HG03460 (cell line): Measurements from ENCODE around the gene PPM1E.
"Not testable (repeated sequence)": the region's sequence is repeated elsewhere in the genome, so short reads cannot be mapped to it uniquely, and the experiment has no call there.

Experiments
- ATAC-seq: cut with Tn5 transposase; IDR thresholded peaks from one replicate; pipeline ENCODE4 v1.9.1; 2021; ENCODE audit not compliant: unreplicated experiment

PPM1E gene

GRCh38 chr17:58755577-58756245 lies at the start of gene PPM1E:
Gene PPM1E (plus strand): TSS chr17:58755854.
- ATAC-seq: no peak

GRCh38 chr17:58706351-58707140 lies 49.1 kb upstream of the PPM1E start:
- no peak for ATAC-seq

GRCh38 chr17:58710948-58711552 lies 44.6 kb upstream of the PPM1E start:
- ATAC-seq: no peak

GRCh38 chr17:58722274-58722673 lies 33.4 kb upstream of the PPM1E start:
- ATAC-seq: no peak

GRCh38 chr17:58722696-58723095 lies 33.0 kb upstream of the PPM1E start:
- no peak for ATAC-seq

- ATAC-seq: no peak
Measured at GRCh38 chr17:58728798-58729197, 26.9 kb upstream of the PPM1E start.

GRCh38 chr17:58730937-58731336 lies 24.7 kb upstream of the PPM1E start:
- ATAC-seq: no peak

GRCh38 chr17:58734040-58734439 lies 21.6 kb upstream of the PPM1E start:
- no peak for ATAC-seq

- no peak for ATAC-seq
Measured at GRCh38 chr17:58734811-58735210, 20.8 kb upstream of the PPM1E start.

GRCh38 chr17:58741121-58741625 lies 14.5 kb upstream of the PPM1E start:
- no peak for ATAC-seq

- ATAC-seq: no peak
Measured at GRCh38 chr17:58747674-58748073, 8.0 kb upstream of the PPM1E start.

GRCh38 chr17:58749627-58750026 lies 6.0 kb upstream of the PPM1E start:
- ATAC-seq: not testable (repeated sequence)

- ATAC-seq: no peak
Measured at GRCh38 chr17:58753026-58753425, 2.6 kb upstream of the PPM1E start.

- ATAC-seq: no peak
Measured at GRCh38 chr17:58755269-58755576, 431 bp upstream of the PPM1E start.

GRCh38 chr17:58756246-58757161 lies 850 bp downstream of the PPM1E start:
- no peak for ATAC-seq

- ATAC-seq: no peak
Measured at GRCh38 chr17:58757162-58757613, 1.5 kb downstream of the PPM1E start.

GRCh38 chr17:58758890-58759289 lies 3.2 kb downstream of the PPM1E start:
- no peak for ATAC-seq

- no peak for ATAC-seq
Measured at GRCh38 chr17:58759522-58759921, 3.9 kb downstream of the PPM1E start.

- no peak for ATAC-seq
Measured at GRCh38 chr17:58760248-58760647, 4.6 kb downstream of the PPM1E start.

- no peak for ATAC-seq
Measured at GRCh38 chr17:58763263-58763662, 7.6 kb downstream of the PPM1E start.

- no peak for ATAC-seq
Measured at GRCh38 chr17:58764373-58764772, 8.7 kb downstream of the PPM1E start.
